Left cardiac atrium (tissue), 4 donors: ENCODE results near the gene CBLB. TPM values are rescaled to one million over a fixed set of nuclear protein-coding genes. Genes with fewer than 3 reads are reported as not detected.

Source experiments
- ATAC-seq, 2 donors: fragments of 200-7000 bp; cut with Tn5 transposase; one replicate each; pipeline ENCODE4 v1.9.1; 2020; ENCODE audit warnings: mild to moderate bottlenecking in 2 of 2, moderate library complexity in 2 of 2
- DNase-seq: peaks from one replicate; pipeline ENCODE4 v3.0.0-alpha.2; 2020
- intact Hi-C, 2 donors: fragments of 100-400 bp; cut with DNase I; formaldehyde crosslinking; loops; one replicate each; pipeline versions ENCODE4 v1.14.1 to v1.15.1; 2022 to 2023
- total RNA-seq, 2 donors: library from RNA; stranded (reverse); fragmentation: NEBNext Ultra II Directional; extraction: Animal tissue kit (Norgen Biotek cat#: 25700); gene quantifications; one replicate each; pipeline ENCODE4 v1.2.1, GENCODE V29; 2021
- donor health status: DM: no; HTN: yes; CAD: no.
- donor health status: DM: no; HTN: yes; CAD: no; lungs with severe emphysema.
- donor health status: DM: yes; HTN: yes; CAD: no.
- donor health status: Dilated cardiomyopathy.

CBLB gene
- total RNA-seq, 2 donors from 2014 or later, result 35.7 to 41.1 TPM

DNA sequence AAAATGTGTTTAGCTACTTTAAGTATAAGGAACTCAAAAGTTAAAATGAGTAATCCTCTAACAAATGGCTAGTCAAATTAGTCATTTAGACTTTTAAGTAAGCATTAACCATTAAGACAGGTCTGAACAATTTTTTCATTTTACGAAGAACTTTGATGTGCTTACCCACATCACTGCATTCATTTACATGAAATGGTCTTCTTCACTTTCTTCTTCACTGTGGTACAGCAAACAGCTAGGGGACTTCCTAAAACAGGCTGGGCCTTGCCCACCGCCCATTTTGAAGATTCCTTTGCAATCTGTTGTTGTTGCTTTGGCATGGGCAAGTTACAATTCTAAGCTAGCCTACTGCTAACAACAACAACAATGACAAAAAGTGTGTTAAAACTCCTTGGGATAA is 67.4 kb downstream of the CBLB start:
- intact Hi-C loops, result no loop called here
- DNase-seq, result no peak
- ATAC-seq, result no peak

GRCh38 chr3:105800320-105800719 is 68.5 kb downstream of the CBLB start:
- intact Hi-C loops, result no loop called here
- DNase-seq (no peak), ATAC-seq (no peak)

DNA sequence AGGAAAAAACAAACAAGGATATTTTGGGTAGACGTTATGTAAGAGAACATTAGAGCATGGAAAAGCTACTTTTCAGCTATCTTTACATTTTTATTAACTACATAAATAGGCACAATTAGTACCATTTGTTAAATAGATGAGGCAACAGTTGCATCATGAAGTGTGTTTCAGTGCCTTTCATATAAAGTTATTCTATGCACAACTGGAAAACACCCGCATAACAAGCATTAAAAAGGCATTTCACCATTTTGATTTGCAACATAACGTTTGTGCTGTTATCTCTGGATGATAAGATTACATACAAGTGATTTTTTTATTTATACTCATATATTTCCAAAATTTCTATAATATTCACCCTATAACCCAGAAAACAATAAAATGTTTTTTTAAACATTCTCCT is 69.5 kb downstream of the CBLB start:
- DNase-seq, result no peak
- intact Hi-C loops, result no loop called here
- ATAC-seq, result no peak

DNA sequence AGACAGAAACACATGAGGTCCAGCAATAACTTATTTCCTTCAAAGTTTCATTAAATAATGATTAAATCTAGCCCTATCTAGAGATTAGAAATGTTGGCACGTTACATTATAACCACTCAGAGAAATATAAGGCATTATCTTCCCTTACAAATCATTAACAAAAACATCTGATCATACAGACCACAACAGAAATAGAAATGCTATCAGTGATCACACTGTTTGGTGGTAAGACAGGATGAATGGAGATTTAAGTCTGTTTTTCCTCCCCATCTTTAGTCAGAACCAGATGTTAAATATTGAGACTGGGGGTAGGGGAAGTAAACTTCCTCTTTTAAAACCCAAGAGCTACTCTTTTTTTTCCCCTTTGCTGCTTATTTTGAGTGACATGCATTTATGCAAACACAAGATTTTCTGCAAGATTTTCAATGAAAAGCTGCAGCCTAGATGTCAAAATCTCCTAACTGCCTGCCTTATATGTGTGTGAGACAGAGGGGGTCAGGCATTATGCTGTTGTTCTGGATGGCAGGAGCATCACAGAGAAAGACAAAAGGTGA is 70.4 kb downstream of the CBLB start:
- no peak for ATAC-seq
- intact Hi-C loops, result no loop called here
- no peak for DNase-seq

DNA sequence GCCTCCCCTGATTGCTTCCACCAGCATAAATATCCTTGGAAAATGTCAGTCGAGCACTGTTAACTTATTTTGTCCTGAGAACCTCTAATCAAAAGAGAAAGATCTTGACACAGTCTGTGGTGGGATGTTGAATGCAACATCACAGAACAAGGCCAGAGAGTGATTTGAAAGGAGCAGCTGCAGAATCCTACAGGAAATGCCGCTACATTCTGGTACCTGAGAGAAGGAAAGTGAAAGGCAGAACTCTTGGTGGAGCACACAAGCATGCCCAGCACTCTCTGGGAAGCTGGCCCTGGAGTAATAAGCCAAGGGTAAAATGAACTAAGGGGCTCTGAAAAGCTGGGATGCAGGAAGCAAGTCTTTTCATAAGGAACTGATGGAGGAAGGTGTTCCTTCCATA is 75.8 kb downstream of the CBLB start:
- intact Hi-C loops, result loop anchor here in 1 of 2 donors (5.0 kb wide), 1 partner anchor 74 kb away; the partner anchor contains the start of gene CBLB
- ATAC-seq (no peak), DNase-seq (no peak)

GRCh38 chr3:105791919-105792786 is 76.7 kb downstream of the CBLB start:
- peak; percentile 93 to 96 for ATAC-seq

DNA sequence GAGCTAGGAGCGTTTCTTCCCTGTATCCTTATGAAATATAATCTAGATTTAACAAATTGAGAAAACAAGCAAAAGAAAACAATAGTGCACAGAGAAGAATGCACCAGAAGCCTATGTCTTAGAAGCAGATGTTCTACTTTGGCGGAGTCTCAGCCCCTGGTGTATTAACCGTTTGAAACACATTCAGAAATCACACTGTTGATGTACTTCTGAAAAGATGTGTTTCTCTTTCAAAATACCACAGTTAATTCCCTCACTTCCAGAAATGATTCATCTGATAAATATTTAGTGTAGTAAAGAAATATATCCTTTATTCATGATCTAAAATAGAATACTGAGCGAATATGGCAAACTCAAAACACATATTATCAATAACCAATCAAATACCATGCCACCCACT is 77.7 kb downstream of the CBLB start:
- DNase-seq (no peak), ATAC-seq (peak in 1 of 2 donors; percentile 32)
- intact Hi-C loops, result loop anchor here in 1 of 2 donors (5.0 kb wide), 1 partner anchor 76 kb away; the partner anchor contains the start of gene CBLB

More at GRCh38 chr3:105791919-105792786, 76.7 kb downstream of the CBLB start:
- DNase-seq, result peak; percentile 78
- intact Hi-C loops, result loop anchor here in 1 of 2 donors (5.0 kb wide), 1 partner anchor 75 kb away; the partner anchor contains the start of gene CBLB

- ATAC-seq (no peak), DNase-seq (no peak)
- intact Hi-C loops, result loop anchor here in 1 of 2 donors (5.0 kb wide), 1 partner anchor 77 kb away; the partner anchor contains the start of gene CBLB
These were observed 78.3 kb downstream of the CBLB start for GRCh38 chr3:105790534-105790933.

DNA sequence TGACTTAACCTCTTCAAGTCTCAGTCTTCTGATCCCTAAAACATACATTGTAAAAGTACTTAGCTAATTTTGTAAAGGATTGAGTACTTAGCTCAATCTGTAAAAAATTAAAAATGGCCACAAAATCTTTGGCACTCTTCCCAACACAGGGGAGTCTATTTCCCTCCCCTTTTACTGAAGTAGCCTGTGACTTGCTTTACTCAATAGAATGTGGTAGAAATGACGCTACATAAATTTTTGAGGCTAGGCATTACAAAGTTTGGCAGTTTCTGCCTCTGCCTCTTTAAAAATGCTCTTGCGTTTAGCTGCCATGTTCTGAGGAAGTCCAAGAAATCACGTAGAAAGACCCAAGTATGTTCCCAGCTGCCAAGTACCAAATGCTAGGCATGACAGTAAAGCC is 80.2 kb downstream of the CBLB start:
- intact Hi-C loops, result no loop called here
- DNase-seq (no peak), ATAC-seq (no peak)

GRCh38 chr3:105787453-105787852 is 81.4 kb downstream of the CBLB start:
- intact Hi-C loops, result no loop called here
- DNase-seq (no peak), ATAC-seq (no peak)

DNA sequence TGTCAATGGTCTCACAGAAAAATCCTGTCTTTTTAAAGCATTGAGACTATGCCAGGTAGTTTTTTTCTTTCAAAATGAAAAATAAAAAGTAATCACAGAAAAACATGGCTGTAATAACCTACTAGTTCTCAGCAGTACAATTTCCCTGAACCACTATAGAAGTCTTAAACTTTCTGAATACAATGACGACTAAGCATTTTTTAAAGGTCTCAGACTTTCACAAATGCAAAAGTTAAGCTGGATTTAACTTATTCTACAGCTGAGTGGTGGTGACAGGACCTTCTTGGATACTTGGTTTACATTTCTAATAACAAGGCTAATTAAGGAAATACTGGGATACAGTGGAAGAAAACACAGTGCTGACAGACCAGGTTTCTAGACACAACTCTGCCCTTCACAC is 81.8 kb downstream of the CBLB start:
- intact Hi-C loops, result no loop called here
- DNase-seq (no peak), ATAC-seq (no peak)

GRCh38 chr3:105786241-105786640 is 82.6 kb downstream of the CBLB start:
- DNase-seq (no peak), ATAC-seq (no peak)
- intact Hi-C loops, result no loop called here

DNA sequence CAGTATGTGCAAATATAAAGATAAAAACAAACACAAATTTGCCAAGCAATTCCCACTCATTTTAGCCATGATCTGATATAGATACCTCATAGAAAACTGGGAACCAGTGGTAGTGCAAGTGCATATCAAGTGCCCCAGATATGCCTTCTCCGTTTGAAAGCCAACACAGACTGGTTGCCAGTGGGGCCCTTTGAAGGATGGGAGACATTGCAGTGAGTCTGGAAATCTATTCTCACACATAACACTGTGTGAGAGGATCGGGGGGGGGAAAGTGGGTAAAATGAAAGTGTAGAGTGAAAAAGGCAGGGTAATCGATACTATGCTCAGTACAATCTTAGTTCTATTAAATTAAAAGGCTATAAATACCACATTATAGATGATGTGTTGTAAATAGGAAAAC is 83.0 kb downstream of the CBLB start:
- intact Hi-C loops, result no loop called here
- ATAC-seq (peak; percentile 49 to 91), DNase-seq (no peak)

- DNase-seq, result no peak
- intact Hi-C loops, result no loop called here
- no peak for ATAC-seq
These were observed 85.2 kb downstream of the CBLB start for GRCh38 chr3:105783631-105784030.

- DNase-seq, result no peak
- intact Hi-C loops, result no loop called here
- no peak for ATAC-seq
These were observed 86.9 kb downstream of the CBLB start for GRCh38 chr3:105781871-105782270.

GRCh38 chr3:105780107-105780506 is 88.7 kb downstream of the CBLB start:
- intact Hi-C loops, result no loop called here
- no peak for ATAC-seq
- no peak for DNase-seq

DNA sequence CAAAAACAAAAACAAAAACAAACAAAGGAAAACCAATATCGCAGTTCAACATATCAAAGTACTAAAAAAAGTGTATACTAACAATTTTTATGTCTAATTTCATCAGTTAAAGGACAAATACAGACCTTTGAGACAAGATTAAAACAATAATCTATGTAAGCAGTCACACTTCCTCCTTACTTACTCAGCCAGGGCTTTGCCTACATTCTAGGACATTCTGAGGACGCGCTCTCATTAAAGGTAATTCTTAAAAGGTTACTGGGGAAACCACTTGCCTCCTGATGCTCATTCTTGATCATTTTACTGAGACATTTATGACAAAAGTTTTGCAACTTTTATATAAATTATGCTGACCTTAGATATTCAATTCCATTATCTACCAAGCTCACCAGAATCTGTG is 93.4 kb downstream of the CBLB start:
- DNase-seq (no peak), ATAC-seq (no peak)
- intact Hi-C loops, result no loop called here

DNA sequence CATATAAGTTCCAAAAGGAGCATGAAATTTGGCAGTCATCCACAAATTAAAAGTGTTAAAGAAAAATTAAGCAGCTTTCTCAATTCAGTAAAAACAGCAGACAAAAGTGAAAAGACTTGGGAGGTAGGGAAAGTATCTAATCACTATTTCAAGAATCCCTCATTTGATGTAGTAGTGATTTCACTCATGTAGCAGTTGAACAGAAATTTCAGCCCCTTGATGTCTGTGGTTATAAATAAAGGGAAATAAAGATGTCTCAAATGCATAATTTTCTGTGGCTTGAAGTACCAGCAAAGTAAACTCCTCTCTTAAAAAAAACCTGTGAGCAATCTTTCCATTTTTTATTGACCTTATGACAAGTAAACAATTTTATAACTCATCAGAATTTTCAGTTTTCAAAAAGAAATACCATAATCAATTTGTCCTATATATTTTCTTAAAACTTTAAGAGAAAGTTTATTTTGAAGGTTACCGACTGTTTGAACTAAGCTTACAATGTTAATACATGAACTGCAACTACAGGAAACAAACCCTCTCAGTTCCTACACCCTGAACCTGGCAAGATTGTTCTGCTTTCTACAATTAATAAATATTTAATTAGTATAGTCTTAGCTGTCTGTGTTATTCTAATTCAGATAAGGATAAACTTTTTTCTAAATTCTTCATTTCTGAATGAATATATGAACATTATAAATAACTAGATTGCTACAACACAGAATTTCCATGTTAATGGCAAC is 94.2 kb downstream of the CBLB start:
- no peak for ATAC-seq
- no peak for DNase-seq
- intact Hi-C loops, result no loop called here

DNA sequence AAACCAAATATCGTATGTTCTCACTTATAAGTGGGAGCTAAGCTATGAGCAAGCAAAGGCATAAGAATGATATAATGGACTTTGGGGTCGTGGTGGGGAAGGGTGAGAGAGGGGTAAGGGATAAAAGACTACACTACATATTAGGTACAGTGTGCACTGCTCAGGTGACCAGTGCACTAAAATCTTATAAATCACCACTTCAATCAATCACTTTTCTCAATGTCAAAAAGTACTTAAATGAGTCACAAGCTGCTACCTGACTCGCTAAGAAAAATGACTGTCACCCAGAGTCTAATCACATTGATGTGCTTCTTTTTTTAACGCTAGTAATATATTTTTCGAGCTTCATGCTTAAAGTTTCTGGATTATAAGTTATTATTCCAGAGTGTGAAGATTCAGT is 95.5 kb downstream of the CBLB start:
- ATAC-seq (no peak), DNase-seq (no peak)
- intact Hi-C loops, result no loop called here

DNA sequence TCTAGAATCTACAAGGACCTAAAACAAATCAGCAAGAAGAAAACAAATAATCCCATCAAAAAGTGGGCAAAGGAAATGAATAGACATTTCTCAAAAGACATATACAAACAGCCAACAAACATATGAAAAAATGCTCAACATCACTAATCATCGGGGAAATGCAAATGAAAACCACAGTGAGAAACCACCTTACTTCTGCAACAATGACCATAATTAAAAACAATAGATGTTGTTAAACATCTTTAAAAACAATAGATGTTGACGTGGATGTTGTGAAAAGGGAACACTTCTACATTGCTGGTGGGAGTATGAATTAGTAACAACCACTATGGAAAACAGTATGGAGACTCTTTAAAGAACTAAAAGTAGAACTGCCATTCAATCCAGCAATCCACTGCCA is 96.2 kb downstream of the CBLB start:
- no peak for DNase-seq
- intact Hi-C loops, result no loop called here
- ATAC-seq, result no peak
